Activated effector memory CD4-positive, alpha-beta T cell treated with Interleukin-2 at 50 U/mL for 16 hours (primary cell): Measurements from ENCODE around the gene HIPK4.
A peak's percentile ranks its signal among the peaks of the same experiment; 100 is the strongest.
"Not testable (repeated sequence)": the region's sequence is repeated elsewhere in the genome, so short reads cannot be mapped to it uniquely, and the experiment has no call there.

ENCODE experiments used
- DNase-seq: peaks from one replicate; pipeline ENCODE4 v3.0.0-alpha.2; 2020

Gene HIPK4

GRCh38 chr19:40415768-40416167 is 25.8 kb upstream of the HIPK4 start:
- no peak for DNase-seq

DNA sequence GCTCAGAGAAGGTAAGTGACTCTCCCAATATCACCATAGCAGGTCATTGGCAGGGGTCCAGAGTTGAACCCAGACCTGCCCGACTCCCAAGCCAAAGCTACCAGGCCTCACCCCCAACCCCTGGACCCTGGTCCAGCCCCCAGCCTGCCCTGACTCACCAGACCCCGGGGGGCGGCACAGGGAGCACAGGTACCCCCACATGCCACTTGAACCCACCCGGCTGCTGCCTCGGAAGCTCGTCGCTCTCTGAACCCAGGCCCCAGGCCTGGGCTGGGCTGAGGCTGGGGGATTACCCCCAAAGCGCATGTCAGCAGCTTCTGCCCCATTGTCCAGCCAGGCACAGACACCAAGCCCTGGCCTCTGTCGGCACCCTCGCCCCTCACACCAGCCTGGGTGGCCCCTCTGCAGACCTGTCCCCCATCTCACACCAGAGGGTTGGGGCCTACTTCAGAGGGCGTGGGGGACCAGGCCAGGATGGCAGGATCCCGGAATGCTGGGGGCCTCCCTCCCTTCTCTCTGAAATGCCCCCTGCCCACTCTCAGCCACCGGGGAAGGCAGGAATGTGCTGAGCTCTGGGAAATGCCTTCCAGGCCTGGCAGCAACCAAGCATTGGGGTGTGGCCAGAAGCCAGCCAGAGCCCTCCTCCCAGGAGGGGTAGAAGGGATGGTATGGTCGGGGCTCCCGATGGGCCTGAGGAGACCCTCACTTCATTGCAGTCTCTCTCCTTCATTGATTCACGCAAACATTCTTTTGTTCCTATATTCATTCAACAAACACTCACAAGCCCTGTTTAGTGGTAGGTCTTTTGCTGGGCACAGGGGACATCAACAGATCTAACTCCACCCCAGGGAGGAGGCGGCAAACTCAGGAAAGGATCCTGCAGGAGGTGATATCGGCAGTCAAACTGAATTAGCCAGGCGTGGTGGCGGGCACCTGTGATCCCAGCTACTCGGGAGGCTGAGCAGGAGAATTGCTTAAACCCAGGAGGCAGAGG is 24.9 kb upstream of the HIPK4 start:
- DNase-seq, result no peak

GRCh38 chr19:40413291-40413845 is 23.4 kb upstream of the HIPK4 start, which contains the start of gene PRX:
Gene PRX, minus strand, starts transcription at chr19:40413378. Its CDS starts 5,446 bp downstream, at chr19:40407932.
- DNase-seq, result no peak

DNA sequence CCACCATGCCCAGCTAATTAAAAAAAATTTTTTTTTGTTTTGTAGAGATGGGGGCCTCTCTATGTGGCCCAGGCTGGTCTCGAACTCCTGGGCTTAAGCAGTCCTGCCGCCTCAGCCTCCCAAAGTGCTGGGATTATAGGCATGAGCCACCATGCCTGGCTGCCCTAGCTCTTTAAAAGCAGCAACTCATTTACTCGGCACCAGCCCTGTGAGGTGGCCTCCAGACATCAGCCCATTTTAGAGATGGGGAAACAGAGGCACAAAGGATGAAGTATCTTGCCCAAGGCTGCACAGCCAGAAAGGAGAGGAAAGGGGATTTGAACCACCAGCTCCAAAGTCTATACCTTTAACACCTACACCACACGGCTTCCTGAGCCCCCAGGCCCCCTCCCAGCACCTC is 22.9 kb upstream of the HIPK4 start:
- DNase-seq, result no peak

GRCh38 chr19:40411958-40412499 is 22.0 kb upstream of the HIPK4 start:
- DNase-seq, result no peak

- no peak for DNase-seq
Measured at GRCh38 chr19:40411125-40411842, 21.3 kb upstream of the HIPK4 start.

- no peak for DNase-seq
Measured at GRCh38 chr19:40410030-40410389, 20.0 kb upstream of the HIPK4 start.

DNA sequence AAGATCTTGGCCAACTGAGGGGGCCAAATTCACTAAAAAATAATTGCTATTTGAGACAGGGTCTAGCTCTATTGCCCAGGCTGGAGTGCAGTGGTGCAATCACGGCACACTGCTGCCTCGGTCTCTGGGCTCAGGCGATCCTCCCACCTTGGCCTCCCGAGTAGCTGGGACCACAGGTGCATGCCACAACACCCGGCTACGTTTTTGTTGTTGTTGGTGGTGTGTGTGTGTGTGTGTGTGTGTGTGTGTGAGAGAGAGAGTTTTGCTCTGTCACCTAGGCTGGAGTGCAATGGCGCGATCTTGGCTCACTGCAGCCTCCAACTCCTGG is 18.6 kb upstream of the HIPK4 start:
- not testable (repeated sequence) for DNase-seq

DNA sequence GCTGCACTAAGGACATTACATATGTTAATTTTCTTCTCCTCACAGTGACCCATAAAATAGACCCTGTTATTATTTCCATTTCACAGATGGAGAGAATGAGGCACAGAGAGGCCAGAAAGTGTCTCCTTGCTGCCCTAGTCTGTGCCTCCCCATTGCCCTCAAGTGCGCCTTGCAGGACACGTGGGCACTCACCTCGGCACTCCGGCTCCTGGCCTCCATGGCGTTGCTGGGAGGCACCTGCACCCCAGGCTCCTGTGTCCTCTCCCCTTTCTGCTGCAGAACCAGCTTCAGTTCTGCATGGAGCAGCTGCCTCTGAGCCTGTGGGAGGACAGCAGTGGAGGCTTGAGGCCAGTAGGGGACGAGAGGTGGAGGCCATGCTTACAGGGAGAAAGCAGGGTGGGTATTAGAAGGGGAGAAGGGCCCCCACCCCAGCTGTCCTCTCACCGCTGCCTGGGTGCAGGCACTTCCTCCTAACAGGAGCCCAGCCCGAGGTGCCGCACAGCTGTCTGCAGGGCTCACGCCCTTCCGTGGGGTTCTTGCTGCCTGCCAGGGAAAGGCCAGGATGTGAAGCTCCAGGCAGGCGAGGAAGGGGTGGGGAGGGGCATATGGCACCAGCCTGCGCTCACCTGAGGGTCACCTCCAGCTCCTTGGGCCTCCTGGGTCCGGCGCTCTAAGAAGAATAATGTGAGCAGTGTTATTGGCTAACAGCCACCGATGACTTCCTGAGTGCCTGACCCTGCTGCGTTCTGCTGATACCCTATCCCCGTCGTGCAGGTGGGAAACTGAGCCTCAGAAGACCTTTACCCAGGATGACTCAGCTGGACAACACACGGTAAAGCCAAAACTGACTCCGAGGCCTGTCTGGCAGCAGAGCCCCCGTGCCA is 18.0 kb upstream of the HIPK4 start:
- DNase-seq, result peak; percentile 1

GRCh38 chr19:40403262-40403984 is 13.4 kb upstream of the HIPK4 start:
- DNase-seq, result peak; percentile 62

- DNase-seq, result no peak
Measured at GRCh38 chr19:40400559-40400958, 10.6 kb upstream of the HIPK4 start.

DNA sequence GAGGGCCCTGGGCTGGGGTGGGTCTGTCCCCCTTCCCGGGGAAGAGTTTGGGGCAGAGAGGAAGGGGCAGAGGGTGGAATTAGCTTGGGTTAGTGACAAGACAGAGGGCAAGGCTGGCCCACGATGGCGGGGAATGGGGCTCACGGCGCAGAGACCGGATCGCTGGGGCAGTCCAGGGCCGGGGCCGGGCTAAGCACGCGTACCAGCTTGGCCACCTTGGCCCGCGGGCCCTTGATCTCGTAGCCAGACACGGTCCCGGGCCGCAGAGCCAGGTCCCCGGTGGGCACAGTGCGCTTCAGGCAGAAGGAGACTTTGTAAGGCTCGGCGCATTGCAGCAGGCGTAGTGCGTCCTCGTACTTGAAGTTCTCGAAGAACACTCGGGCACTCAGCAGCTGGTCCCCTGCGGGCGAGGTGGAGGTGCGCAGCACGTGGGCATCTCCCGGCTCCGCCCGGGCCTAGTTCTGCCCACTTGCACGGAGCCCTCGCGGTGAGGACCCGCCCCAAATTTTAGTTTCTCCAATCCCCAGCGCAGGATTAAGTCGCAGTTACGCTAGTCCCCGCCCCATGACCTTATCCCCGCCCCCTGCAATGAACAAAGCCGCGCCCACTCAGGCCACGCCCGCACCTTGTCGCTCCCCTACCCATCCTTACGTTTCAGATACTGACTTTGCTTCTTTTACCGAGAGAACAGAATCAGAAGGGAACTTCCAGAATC is 8.6 kb upstream of the HIPK4 start:
- DNase-seq, result peak; percentile 30

GRCh38 chr19:40397568-40397906 is 7.6 kb upstream of the HIPK4 start:
- no peak for DNase-seq

DNA sequence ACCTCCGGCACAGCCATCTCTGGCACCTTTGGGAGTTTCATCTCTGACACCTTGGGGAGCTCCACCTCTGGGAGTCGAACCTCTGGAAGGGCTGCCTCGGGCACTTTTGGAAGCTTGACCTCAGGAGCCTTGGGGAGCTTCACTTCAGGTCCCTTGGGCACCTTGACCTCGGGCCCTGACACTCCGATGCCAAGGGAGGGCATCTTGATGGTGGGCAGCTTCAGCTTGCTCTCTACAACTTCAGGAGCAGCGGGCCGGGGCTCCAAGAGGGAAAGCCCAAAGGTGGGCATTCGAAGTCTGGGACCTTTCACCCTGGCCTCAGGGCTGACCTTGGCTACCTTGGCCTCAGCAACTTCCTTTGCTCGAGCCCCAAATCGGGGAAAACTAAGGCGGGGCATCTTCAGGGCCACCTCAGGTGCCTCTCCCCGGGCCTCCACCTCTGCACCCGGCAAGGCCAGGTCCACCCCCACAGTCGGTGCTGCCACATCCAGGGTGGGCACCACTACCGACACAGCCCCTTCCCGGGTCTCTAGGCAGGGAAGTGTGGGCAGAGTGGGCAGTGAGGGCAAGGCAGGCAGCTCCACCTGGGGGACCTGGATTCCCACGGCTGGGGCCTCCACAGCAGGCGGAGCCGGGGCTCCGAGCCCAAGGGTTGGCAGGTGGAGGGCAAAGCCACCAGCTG is 7.0 kb upstream of the HIPK4 start:
- no peak for DNase-seq

GRCh38 chr19:40395956-40396355 is 6.0 kb upstream of the HIPK4 start:
- DNase-seq, result no peak

DNA sequence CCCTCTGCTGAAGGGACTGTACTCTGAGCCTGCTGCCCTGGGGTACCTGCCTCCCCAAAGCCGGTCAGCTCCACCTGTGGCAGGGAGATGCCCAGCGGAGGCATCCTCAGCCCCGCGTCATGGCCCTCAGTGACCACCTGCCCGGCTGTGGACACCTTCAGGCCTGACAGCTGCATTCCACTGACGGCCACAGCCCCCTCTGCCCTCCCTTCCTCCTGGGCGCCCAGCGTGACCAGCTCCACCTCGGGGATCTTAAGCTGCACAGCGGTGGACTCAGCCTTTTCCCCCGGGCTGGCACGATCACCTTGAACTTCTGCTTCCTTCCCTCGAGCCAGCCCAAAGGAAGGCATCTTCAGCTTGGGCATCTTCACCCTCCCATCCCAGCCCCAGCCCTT is 4.8 kb upstream of the HIPK4 start:
- DNase-seq, result no peak

DNA sequence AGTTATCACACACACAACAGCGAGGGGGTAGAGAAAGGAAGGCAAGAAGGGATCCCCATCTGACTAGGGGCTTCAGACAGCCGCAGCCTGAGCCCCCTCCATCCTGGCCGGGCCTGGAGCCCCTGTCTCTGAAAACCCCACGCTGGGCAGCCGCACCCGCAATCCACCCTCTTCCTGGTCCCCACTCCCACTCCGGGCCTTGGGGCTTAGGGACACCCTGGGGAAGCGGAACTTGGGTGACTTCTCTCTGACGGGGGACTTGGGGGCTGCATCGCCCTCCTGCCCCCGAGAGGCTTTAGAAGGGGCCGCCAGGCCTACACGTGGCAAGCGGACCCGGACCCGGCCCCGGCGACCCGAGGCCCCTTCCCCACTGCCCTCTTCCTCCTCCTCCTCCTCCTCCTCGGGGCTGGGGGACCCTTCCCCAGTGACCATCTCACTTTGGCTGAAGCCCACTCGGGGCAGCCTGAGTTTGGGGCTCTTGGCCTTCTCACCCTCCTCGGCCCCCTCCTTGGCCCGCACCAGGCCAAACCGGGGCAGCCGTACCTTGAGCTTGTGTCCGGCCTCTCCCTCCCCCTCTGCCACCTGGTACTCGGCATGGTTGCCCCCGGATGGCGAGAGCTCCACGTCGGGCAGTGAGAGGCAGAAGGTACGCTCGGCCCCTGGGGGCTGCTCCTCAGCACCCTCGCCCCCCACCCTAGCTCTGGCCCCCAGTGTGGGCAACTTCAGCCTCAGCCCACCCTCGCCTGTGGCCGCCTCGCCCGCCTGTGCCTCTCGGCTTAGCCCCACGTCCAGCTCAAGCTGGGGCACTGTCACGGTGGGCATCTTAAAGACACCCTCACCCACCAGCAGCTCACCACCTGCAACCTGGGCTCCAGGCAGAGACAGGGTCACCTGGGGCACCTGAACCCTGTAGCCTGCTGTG is 4.2 kb upstream of the HIPK4 start:
- DNase-seq, result no peak

GRCh38 chr19:40392894-40393517 is 3.0 kb upstream of the HIPK4 start:
- DNase-seq, result no peak

GRCh38 chr19:40392123-40392522 is 2.1 kb upstream of the HIPK4 start:
- DNase-seq, result no peak
